H1 (cell line): ENCODE data around the gene ELMO3. TPM values are rescaled to one million over a fixed set of nuclear protein-coding genes. Genes with fewer than 3 reads are reported as not detected.

ENCODE experiments used
- CTCF ChIA-PET: fragments of 300-600 bp; sonication (Branson Sonifier 250); formaldehyde crosslinking; loops from one replicate; lab custom pipeline; 2021; ENCODE audit not compliant: partially characterized antibody; lab: Charles Lee
- POLR2A ChIA-PET: fragments of 300-600 bp; sonication (Branson Sonifier 250); formaldehyde crosslinking; loops from one replicate; lab custom pipeline; 2021; ENCODE audit warnings: inconsistent platforms; ENCODE audit not compliant: partially characterized antibody; lab: Charles Lee
- DNase-seq, 2 experiments: peaks; one replicate each; pipeline versions ENCODE4 v3.0.0 to v3.0.0-alpha.2; 2010 to 2022; ENCODE audit warnings: low spot score in 2 of 2, low read depth in 1 of 2, mixed read lengths in 1 of 2
- FAIRE-seq: peaks from 2 replicates; lab custom pipeline; 2011; peaks lifted over from hg19 to GRCh38; lab: Jason Lieb, UNC
- H2AFZ ChIP-seq: 2 replicates; pipeline ENCODE4 v1.8.1; 2012; ENCODE audit warnings: low read length, inconsistent platforms
- H2AK5ac ChIP-seq: 2 replicates; pipeline ENCODE4 v1.6.1; 2013; ENCODE audit warnings: low read depth, low read length
- H2BK120ac ChIP-seq: replicated peaks from 2 replicates; pipeline ENCODE3; 2013; ENCODE audit warnings: low read depth, low read length, inconsistent platforms
- H2BK12ac ChIP-seq: 2 replicates; pipeline ENCODE4 v1.6.1; 2013; ENCODE audit warnings: low read depth, low read length
- H2BK15ac ChIP-seq: 2 replicates; pipeline ENCODE4 v1.6.1; 2013; ENCODE audit warnings: low read length
- H2BK20ac ChIP-seq: 2 replicates; pipeline ENCODE4 v1.6.1; 2013; ENCODE audit warnings: low read length
- H2BK5ac ChIP-seq: 2 replicates; pipeline ENCODE4 v1.6.1; 2013; ENCODE audit warnings: low read depth, low read length
- H3K14ac ChIP-seq: 2 replicates; pipeline ENCODE4 v1.6.1; 2013; ENCODE audit warnings: inconsistent platforms; ENCODE audit not compliant: insufficient read length
- H3K18ac ChIP-seq: 2 replicates; pipeline ENCODE4 v1.6.1; 2013; ENCODE audit warnings: low read length; ENCODE audit errors: extremely low read depth
- H3K23ac ChIP-seq: 2 replicates; pipeline ENCODE4 v1.6.1; 2013; ENCODE audit warnings: inconsistent platforms; ENCODE audit not compliant: insufficient read length
- H3K23me2 ChIP-seq: 2 replicates; pipeline ENCODE4 v1.6.1; 2013; ENCODE audit warnings: low read depth, low read length
- H3K27ac ChIP-seq: 2 replicates; pipeline ENCODE4 v1.6.1; 2011; ENCODE audit warnings: low read depth, low read length, inconsistent platforms
- H3K27me3 ChIP-seq, 4 experiments: replicated peaks in 1 of 4; 1 replicate in 1 of 4; 2 replicates in 3 of 4; pipeline versions ENCODE4 v1.6.1 to v1.8.1; 2011 to 2013; ENCODE audit warnings: low read length in 3 of 4, mild to moderate bottlenecking in 3 of 4, inconsistent platforms in 2 of 4, mixed read lengths in 2 of 4, moderate library complexity in 1 of 4; ENCODE audit not compliant: control insufficient read depth in 3 of 4, insufficient read depth in 3 of 4; ENCODE audit errors: extremely low read depth in 1 of 4
- H3K36me3 ChIP-seq, 4 experiments: 2 replicates each; pipeline versions ENCODE4 v1.6.1 to v1.8.1; 2011 to 2013; ENCODE audit warnings: mild to moderate bottlenecking in 4 of 4, low read length in 3 of 4, moderate library complexity in 2 of 4, control low read depth in 1 of 4, inconsistent platforms in 1 of 4; ENCODE audit not compliant: insufficient read depth in 4 of 4, control insufficient read depth in 2 of 4
- H3K4ac ChIP-seq: replicated peaks from 2 replicates; pipeline ENCODE3; 2013; ENCODE audit warnings: low read length, low read depth, mixed read lengths, inconsistent platforms; ENCODE audit not compliant: insufficient read length
- H3K4me1 ChIP-seq, 4 experiments: replicated peaks in 1 of 4; 1 replicate in 1 of 4; 2 replicates in 3 of 4; pipeline versions ENCODE4 v1.6.1 to v1.8.1; 2011 to 2013; ENCODE audit warnings: low read length in 3 of 4, inconsistent platforms in 2 of 4, mixed read lengths in 1 of 4; ENCODE audit not compliant: insufficient read depth in 4 of 4, control insufficient read depth in 3 of 4
- H3K4me2 ChIP-seq, 2 experiments: 2 replicates each; pipeline versions ENCODE4 v1.6.1 to v1.8.1; 2011 to 2013; ENCODE audit warnings: low read depth in 2 of 2, low read length in 2 of 2, control low read depth in 1 of 2, inconsistent platforms in 1 of 2, mild to moderate bottlenecking in 1 of 2; ENCODE audit not compliant: insufficient read depth in 1 of 2
- H3K4me3 ChIP-seq, 4 experiments: fragments of 200-600, 300-600 bp in 1 of 4; sonication (generic), shearing (Covaris generic), sonication (Bioruptor Twin) in 1 of 4; 2 replicates each; pipeline versions ENCODE4 v1.5.1 to v1.8.1; 2011 to 2016; ENCODE audit warnings: low read length in 4 of 4, low read depth in 3 of 4, control low read depth in 2 of 4, inconsistent platforms in 2 of 4, mild to moderate bottlenecking in 2 of 4, mixed read lengths in 1 of 4, moderate library complexity in 1 of 4; ENCODE audit not compliant: insufficient read depth in 2 of 4; ENCODE audit errors: extremely low read depth in 1 of 4
- H3K56ac ChIP-seq: replicated peaks from 2 replicates; pipeline ENCODE3; 2013; ENCODE audit warnings: low read depth, mild to moderate bottlenecking, mixed read lengths, low read length, inconsistent platforms; ENCODE audit not compliant: insufficient read length
- H3K79me1 ChIP-seq: 2 replicates; pipeline ENCODE4 v1.6.1; 2013; ENCODE audit warnings: low read depth, low read length, control low read depth
- H3K79me2 ChIP-seq, 2 experiments: 2 replicates each; pipeline versions ENCODE4 v1.6.1 to v1.8.1; 2012 to 2013; ENCODE audit warnings: low read length in 2 of 2, mild to moderate bottlenecking in 2 of 2, inconsistent platforms in 1 of 2; ENCODE audit not compliant: insufficient read depth in 2 of 2, control insufficient read depth in 1 of 2
- H3K9ac ChIP-seq, 4 experiments: replicated peaks in 1 of 4; 1 replicate in 1 of 4; 2 replicates in 3 of 4; pipeline versions ENCODE4 v1.6.1 to v1.8.1; 2011 to 2013; ENCODE audit warnings: low read depth in 3 of 4, low read length in 3 of 4, control low read depth in 2 of 4, mild to moderate bottlenecking in 2 of 4, moderate library complexity in 2 of 4, inconsistent platforms in 1 of 4; ENCODE audit errors: extremely low read depth in 1 of 4
- H3K9me3 ChIP-seq, 2 experiments: 2 replicates each; pipeline versions ENCODE4 v1.6.1 to v1.8.1; 2012 to 2013; ENCODE audit warnings: mild to moderate bottlenecking in 2 of 2, moderate library complexity in 2 of 2, control low read depth in 1 of 2, inconsistent platforms in 1 of 2, low read depth in 1 of 2, low read length in 1 of 2, mixed read lengths in 1 of 2; ENCODE audit not compliant: insufficient read depth in 2 of 2
- H4K20me1 ChIP-seq, 2 experiments: replicated peaks in 1 of 2; 2 replicates each; pipeline versions ENCODE3 to v1.8.1; 2011 to 2013; ENCODE audit warnings: inconsistent platforms in 2 of 2, low read length in 2 of 2, mild to moderate bottlenecking in 1 of 2; ENCODE audit not compliant: insufficient read depth in 2 of 2, control insufficient read depth in 1 of 2
- H4K5ac ChIP-seq: 2 replicates; pipeline ENCODE4 v1.6.1; 2013; ENCODE audit warnings: low read length, low read depth, mixed read lengths, inconsistent platforms; ENCODE audit not compliant: insufficient read length
- H4K8ac ChIP-seq: 2 replicates; pipeline ENCODE4 v1.8.0; 2013; ENCODE audit warnings: mild to moderate bottlenecking, moderate library complexity, low read length, inconsistent platforms; ENCODE audit not compliant: insufficient read depth; ENCODE audit errors: extremely low read depth
- H4K91ac ChIP-seq: replicated peaks from 2 replicates; pipeline ENCODE3; 2013; ENCODE audit warnings: low read length, mixed read lengths, inconsistent platforms; ENCODE audit not compliant: insufficient read length
- BCL11A ChIP-seq, 2 experiments: IDR thresholded peaks; one replicate each; pipeline ENCODE4 v1.6.1; 2011; ENCODE audit warnings: low read depth in 2 of 2, low read length in 2 of 2, mild to moderate bottlenecking in 2 of 2
- CHD1 ChIP-seq: IDR thresholded peaks from 2 replicates; pipeline ENCODE4 v1.6.1; 2012; ENCODE audit warnings: low read depth, low read length, improper control_type of control experiment
- CREB1 ChIP-seq: IDR thresholded peaks from 2 replicates; pipeline ENCODE4 v1.6.1; 2012; ENCODE audit warnings: inconsistent platforms
- EGR1 ChIP-seq: IDR thresholded peaks from 2 replicates; pipeline ENCODE4 v1.6.1; 2011; ENCODE audit warnings: low read depth, low read length, borderline replicate concordance
- FOSL1 ChIP-seq: IDR thresholded peaks from 2 replicates; pipeline ENCODE4 v1.6.1; 2011; ENCODE audit warnings: mild to moderate bottlenecking, low read depth, low read length, moderate library complexity; ENCODE audit not compliant: insufficient read depth
- POLR2AphosphoS5 ChIP-seq: IDR thresholded peaks from 2 replicates; pipeline ENCODE4 v1.6.1; 2011; ENCODE audit warnings: low read depth, low read length
- RNF2 ChIP-seq: fragments of 200-900, 300-1000 bp; sonication (generic); IDR thresholded peaks from 2 replicates; pipeline ENCODE4 v1.7.1; 2016; ENCODE audit warnings: borderline replicate concordance, low read depth, mild to moderate bottlenecking, antibody characterized with exemption, low read length; ENCODE audit not compliant: poor library complexity, severe bottlenecking; ENCODE audit errors: missing control alignments
- SP2 ChIP-seq: IDR thresholded peaks from 2 replicates; pipeline ENCODE4 v1.6.1; 2012; ENCODE audit warnings: mild to moderate bottlenecking, low read length, inconsistent platforms
- TCF12 ChIP-seq: IDR thresholded peaks from 2 replicates; pipeline ENCODE4 v1.6.1; 2011; ENCODE audit warnings: low read depth, mild to moderate bottlenecking, low read length
- TEAD4 ChIP-seq: IDR thresholded peaks from 2 replicates; pipeline ENCODE4 v1.6.1; 2012; ENCODE audit warnings: low read depth, low read length, inconsistent platforms, mixed read lengths
- WGBS, 2 experiments: shearing (Covaris generic) in 1 of 2; methylation state at CpG; one replicate each; pipeline versions ENCODE4 v1.1.6 to v1.1.7; 2013 to 2015; ENCODE audit warnings: low lambda C conversion rate in 2 of 2, mixed read lengths in 2 of 2, inconsistent platforms in 1 of 2, low coverage in 1 of 2, missing lambda C conversion rate in 1 of 2; ENCODE audit not compliant: insufficient replicate concordance in 2 of 2, insufficient coverage in 1 of 2, insufficient read length in 1 of 2; ENCODE audit errors: extremely low coverage in 1 of 2, missing lambda C conversion rate in 1 of 2; 5-methylcytosine and 5-hydroxymethylcytosine counted together
- polyA plus RNA-seq, 7 experiments: library from polyadenylated mRNA; depleted of rRNA in 3 of 7; stranded (reverse) in 5 of 7; unstranded in 2 of 7; fragments of >200 nt in 5 of 7; fragments of 200-250 nt in 2 of 7; gene quantifications; 1 replicate in 5 of 7; 2 replicates in 1 of 7; 4 replicates in 1 of 7; pipeline versions ENCODE4 v1.2.1 to v1.2.3, GENCODE V29; 2011 to 2013; ENCODE audit warnings: missing spikeins in 2 of 7, mixed read lengths in 2 of 7
- total RNA-seq: library from RNA; stranded (reverse); fragmentation: NEBNext Ultra II Directional; extraction: Animal tissue kit (Norgen Biotek cat#: 25700); gene quantifications from 2 replicates; pipeline ENCODE4 v1.2.1, GENCODE V29; 2021
- TF ChIP-seq, protein P1 (sequence below): IDR thresholded peaks from 2 replicates; pipeline ENCODE4 v1.6.1; 2012; ENCODE audit warnings: inconsistent platforms

ELMO3 gene
- total and polyA plus RNA-seq, 2 of the 8 experiments (the other 6 are each of a cell fraction or from before 2014, with no cell fraction given): 9.6 to 10.9 TPM

DNA sequence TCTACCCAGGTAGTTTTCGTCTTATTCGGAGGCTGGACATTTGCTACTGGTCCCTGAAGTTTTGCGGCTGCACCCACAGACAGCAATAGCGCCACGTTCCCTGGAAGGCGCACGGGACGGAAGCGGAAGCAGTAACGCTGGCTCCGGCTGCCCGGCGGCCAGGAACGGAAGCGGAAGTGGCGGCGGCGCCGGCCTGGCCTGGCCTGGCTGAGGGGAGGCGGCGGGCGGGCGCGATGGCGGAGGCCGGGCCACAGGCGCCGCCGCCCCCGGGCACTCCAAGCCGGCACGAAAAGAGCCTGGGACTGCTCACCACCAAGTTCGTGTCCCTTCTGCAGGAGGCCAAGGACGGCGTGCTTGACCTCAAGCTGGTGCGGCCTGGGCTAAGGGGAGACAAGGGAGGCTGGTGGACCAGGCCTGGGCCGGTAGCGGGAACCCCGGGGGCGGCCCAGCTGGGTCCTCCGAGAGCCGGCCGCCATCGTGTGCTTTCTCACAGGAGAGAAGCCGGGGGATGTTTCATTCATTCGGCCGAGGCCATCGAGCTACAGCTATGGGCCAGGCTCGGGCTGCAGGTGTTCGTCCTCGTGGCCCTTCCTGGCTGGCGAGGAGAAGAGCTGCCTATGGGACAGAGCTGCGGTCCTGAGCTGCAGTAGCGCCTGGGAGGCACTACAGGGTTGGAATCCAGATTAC lies 6.8 kb upstream of the ELMO3 start, which contains the start of gene E2F4:
E2F4 (plus strand) TSS at position 161 of the 687 bp plus-strand sequence; CDS start at position 234, 73 bp downstream.
- Histone ChIP-seq H2AFZ (no peak within 1 kb of the TSS; the same call in 1 of the 2 replicates), H3K27me3 (no peaks in the 10 kb centered on the region), H4K8ac (peak within 1 kb of the TSS; percentile 71), H3K4me3 (peak within 1 kb of the TSS; percentile 96 to 99 (median 98)), H3K23me2 (peaks cover 7% of the 10 kb centered on the region), H3K4me2 (peak within 1 kb of the TSS; percentile 93 to 94), H3K4ac (peak within 1 kb of the TSS; percentile 41), H2BK12ac (0 out of 2 replicates have a peak within 1 kb of the TSS, but pooled peaks have one; percentile 45), H4K91ac (peak within 1 kb of the TSS; percentile 61), H4K5ac (peak within 1 kb of the TSS; percentile 90), H3K27ac (peak within 1 kb of the TSS; percentile 41), H3K18ac (peak within 1 kb of the TSS; percentile 75; the same call in 1 of the 2 replicates), H3K36me3 (peaks cover 14 to 35% (median 28%) of the 10 kb centered on the region in 4 experiments), H3K9me3 (no peaks in the 10 kb centered on the region), H3K23ac (no peak within 1 kb of the TSS), H2BK15ac (no peak within 1 kb of the TSS), H2BK20ac (no peak within 1 kb of the TSS), H4K20me1 (peaks cover 4 to 20% of the 10 kb centered on the region in 2 experiments), H2AK5ac (no peak within 1 kb of the TSS), H3K79me2 (peaks cover 8 to 17% of the 10 kb centered on the region in 2 experiments), H3K56ac (peak within 1 kb of the TSS; percentile 47), H3K14ac (no peak within 1 kb of the TSS), H3K4me1 (peaks cover 0 to 7% (median 2%) of the 10 kb centered on the region in 4 experiments; a peak in 4 of 7 replicates), H2BK120ac (no peak within 1 kb of the TSS), H3K9ac (peak within 1 kb of the TSS; percentile 75 to 91 (median 81)), H2BK5ac (peak within 1 kb of the TSS; percentile 66; the same call in 1 of the 2 replicates), H3K79me1 (peaks cover 10% of the 10 kb centered on the region)
- ChIA-PET CTCF (interaction anchor here (0.5 to 8.7 kb wide), 10 partner anchors 10 to 868 kb away, joined by 3 to 111 read pairs (median 4); no protein-coding TSS in a partner anchor), POLR2A (interaction anchor here (0.5 to 1.4 kb wide), 6 partner anchors 16 to 449 kb away, joined by 3 to 5 read pairs (median 4); no protein-coding TSS in a partner anchor)
- 1% methylated on average over 45 of the region's 54 CpGs; no CpG with 5 or more reads in 1 of the 2 experiments for WGBS, 2 experiments
- FAIRE-seq (peak; percentile 48), DNase-seq (peak in 1 of 2 experiments; percentile 88)
- TF ChIP-seq EGR1: peak; percentile 98
- TF ChIP-seq FOSL1: no peak
- 0 out of 2 replicates have a peak, but pooled peaks have one; percentile 36 for TF ChIP-seq TEAD4
- no peak for TF ChIP-seq POLR2AphosphoS5
- TF ChIP-seq, protein P1, sequence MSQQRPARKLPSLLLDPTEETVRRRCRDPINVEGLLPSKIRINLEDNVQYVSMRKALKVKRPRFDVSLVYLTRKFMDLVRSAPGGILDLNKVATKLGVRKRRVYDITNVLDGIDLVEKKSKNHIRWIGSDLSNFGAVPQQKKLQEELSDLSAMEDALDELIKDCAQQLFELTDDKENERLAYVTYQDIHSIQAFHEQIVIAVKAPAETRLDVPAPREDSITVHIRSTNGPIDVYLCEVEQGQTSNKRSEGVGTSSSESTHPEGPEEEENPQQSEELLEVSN: no peak
- TF ChIP-seq TCF12: no peak
- no peak for TF ChIP-seq RNF2
- no peak for TF ChIP-seq BCL11A (IDR thresholded peaks at IDR 0.05; ENCODE audit: low read depth in 2 of 2, low read length in 2 of 2)
- no peak for TF ChIP-seq CHD1
- TF ChIP-seq SP2: no peak
- peak; percentile 62; the same call in 1 of the 2 replicates for TF ChIP-seq CREB1
